GM19468 (cell line): ENCODE measurements around the gene IRX3.

ENCODE experiments used
- ATAC-seq: cut with Tn5 transposase; IDR thresholded peaks from one replicate; pipeline ENCODE4 v1.9.1; 2021; ENCODE audit warnings: mild to moderate bottlenecking, moderate library complexity, moderate number of reproducible peaks; ENCODE audit not compliant: unreplicated experiment; ENCODE audit errors: extremely low read depth

IRX3 gene

GRCh38 chr16:54291656-54292487 lies 5.3 kb upstream of the IRX3 start:
- no peak for ATAC-seq

GRCh38 chr16:54290833-54291655 lies 4.5 kb upstream of the IRX3 start:
- no peak for ATAC-seq

- no peak for ATAC-seq
Observed at GRCh38 chr16:54289945-54290832, 3.6 kb upstream of the IRX3 start.

GRCh38 chr16:54289242-54289944 lies 2.8 kb upstream of the IRX3 start:
- ATAC-seq, result no peak

- ATAC-seq, result no peak
Observed at GRCh38 chr16:54288835-54289241, 2.3 kb upstream of the IRX3 start.

- no peak for ATAC-seq
Observed at GRCh38 chr16:54288030-54288834, 1.6 kb upstream of the IRX3 start.

- ATAC-seq, result no peak
Observed at GRCh38 chr16:54287131-54288029, 793 bp upstream of the IRX3 start.

- ATAC-seq, result no peak
Observed at GRCh38 chr16:54286090-54286365, 559 bp downstream of the IRX3 start.

GRCh38 chr16:54285414-54286089 lies 1.0 kb downstream of the IRX3 start:
- no peak for ATAC-seq

GRCh38 chr16:54284931-54285413 lies 1.6 kb downstream of the IRX3 start:
- no peak for ATAC-seq

GRCh38 chr16:54284319-54284930 lies 2.2 kb downstream of the IRX3 start:
- no peak for ATAC-seq

GRCh38 chr16:54283725-54284318 lies 2.8 kb downstream of the IRX3 start:
- ATAC-seq, result no peak

- no peak for ATAC-seq
Observed at GRCh38 chr16:54282928-54283724, 3.5 kb downstream of the IRX3 start.

GRCh38 chr16:54282202-54282927 lies 4.2 kb downstream of the IRX3 start:
- ATAC-seq, result no peak

- ATAC-seq, result no peak
Observed at GRCh38 chr16:54281535-54282201, 4.9 kb downstream of the IRX3 start.
